ENCODE results near the gene NOS1AP.
"Not testable (repeated sequence)": the region's sequence is repeated elsewhere in the genome, so short reads cannot be mapped to it uniquely, and the experiment has no call there.

Gene NOS1AP

DNA sequence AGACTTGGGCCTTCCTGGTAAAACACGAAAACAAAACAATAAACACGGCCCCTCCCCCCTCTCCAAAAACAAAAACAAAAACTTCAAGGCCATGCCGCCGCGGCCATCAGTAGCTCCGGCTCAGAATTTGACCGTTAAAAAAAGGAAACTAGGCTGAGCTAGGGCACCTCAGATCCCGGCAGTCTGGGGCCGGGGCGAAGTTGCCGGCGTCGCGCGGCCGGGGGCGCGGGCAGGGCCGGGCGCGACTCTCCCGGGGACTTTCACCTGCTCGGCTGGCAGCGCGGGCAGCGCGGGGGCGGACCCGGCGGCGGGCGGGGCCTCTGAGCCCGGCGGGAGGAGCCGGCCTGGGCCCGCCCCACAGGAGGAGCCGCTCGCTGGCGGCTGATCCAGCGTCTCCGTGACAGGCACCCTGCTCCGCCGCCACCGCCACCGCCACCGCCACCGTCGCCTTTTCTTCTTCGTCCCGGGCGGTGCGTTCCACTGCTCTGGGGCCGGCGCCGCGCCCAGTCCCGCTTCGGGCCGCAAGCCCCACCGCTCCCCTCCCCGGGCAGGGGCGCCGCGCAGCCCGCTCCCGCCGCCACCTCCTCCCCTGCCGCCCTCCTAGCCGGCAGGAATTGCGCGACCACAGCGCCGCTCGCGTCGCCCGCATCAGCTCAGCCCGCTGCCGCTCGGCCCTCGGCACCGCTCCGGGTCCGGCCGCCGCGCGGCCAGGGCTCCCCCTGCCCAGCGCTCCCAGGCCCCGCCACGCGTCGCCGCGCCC lies at the start of gene NOS1AP:
Gene NOS1AP, plus strand, starts transcription at position 358 of the 760 bp plus-strand sequence. CDS start 487 bp downstream, outside the sequence.
- DNase-seq (ENCODE audit: low read depth in 2 of 2), result peak; percentile 69 to 72

GRCh38 chr1:162020150-162020549 lies 49.3 kb upstream of the NOS1AP start:
- no peak for DNase-seq (ENCODE audit: low read depth in 2 of 2)

GRCh38 chr1:162021124-162021523 lies 48.4 kb upstream of the NOS1AP start:
- no peak for DNase-seq (ENCODE audit: low read depth in 2 of 2)

DNA sequence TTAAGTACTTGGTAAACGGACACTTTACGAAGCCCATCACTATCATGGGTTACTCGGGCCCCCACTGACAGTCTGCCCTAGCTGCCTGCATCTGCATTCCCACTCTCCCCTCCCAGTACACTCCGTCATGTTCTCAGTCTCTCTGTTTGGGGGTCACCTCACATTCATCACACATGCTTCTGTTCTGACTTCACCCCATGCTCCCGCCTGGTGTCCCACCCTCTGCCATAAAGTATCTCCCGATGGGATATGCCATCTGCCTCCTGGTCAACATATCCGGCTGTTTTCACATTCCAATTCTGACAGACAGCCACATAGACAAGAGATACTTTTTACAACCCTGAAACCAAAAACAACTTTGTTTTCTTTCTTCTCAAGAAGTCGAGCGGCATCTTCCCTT lies 46.9 kb upstream of the NOS1AP start:
- DNase-seq (ENCODE audit: low read depth in 2 of 2), result no peak

DNA sequence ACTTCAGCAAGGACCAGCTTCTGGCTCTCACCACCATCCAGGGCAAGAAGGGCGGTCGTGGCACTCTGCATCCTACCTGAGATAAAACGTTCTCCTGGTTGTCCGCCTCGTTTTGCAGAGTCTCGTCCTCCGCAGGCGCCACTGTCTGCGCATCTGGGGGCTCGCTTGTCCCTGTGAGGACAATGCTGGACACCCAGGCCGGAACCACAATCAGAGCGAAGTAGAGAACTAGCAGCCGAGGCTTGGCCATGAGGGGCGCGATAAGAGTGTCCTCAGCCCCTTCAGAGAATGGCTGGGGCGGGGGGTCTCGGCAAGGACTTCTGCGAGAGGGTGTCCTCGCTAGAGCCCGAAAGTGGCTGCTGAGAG lies 46.3 kb upstream of the NOS1AP start:
- DNase-seq (ENCODE audit: low read depth in 2 of 2), result no peak

- DNase-seq (ENCODE audit: low read depth in 2 of 2), result peak; percentile 16 to 41
Observed at GRCh38 chr1:162023547-162024501, 45.7 kb upstream of the NOS1AP start, which contains the start of gene OLFML2B. Gene OLFML2B, minus strand, starts transcription at chr1:162023869. Its CDS starts 439 bp downstream, at chr1:162023430.

- DNase-seq (ENCODE audit: low read depth in 2 of 2), result no peak
Observed at GRCh38 chr1:162025541-162025940, 44.0 kb upstream of the NOS1AP start.

GRCh38 chr1:162026881-162027280 lies 42.6 kb upstream of the NOS1AP start:
- no peak for DNase-seq (ENCODE audit: low read depth in 2 of 2)

- DNase-seq (ENCODE audit: low read depth in 2 of 2), result no peak
Observed at GRCh38 chr1:162028726-162029125, 40.8 kb upstream of the NOS1AP start.

GRCh38 chr1:162029157-162029556 lies 40.3 kb upstream of the NOS1AP start:
- no peak for DNase-seq (ENCODE audit: low read depth in 2 of 2)

GRCh38 chr1:162030759-162031280 lies 38.7 kb upstream of the NOS1AP start:
- no peak for DNase-seq (ENCODE audit: low read depth in 2 of 2)

DNA sequence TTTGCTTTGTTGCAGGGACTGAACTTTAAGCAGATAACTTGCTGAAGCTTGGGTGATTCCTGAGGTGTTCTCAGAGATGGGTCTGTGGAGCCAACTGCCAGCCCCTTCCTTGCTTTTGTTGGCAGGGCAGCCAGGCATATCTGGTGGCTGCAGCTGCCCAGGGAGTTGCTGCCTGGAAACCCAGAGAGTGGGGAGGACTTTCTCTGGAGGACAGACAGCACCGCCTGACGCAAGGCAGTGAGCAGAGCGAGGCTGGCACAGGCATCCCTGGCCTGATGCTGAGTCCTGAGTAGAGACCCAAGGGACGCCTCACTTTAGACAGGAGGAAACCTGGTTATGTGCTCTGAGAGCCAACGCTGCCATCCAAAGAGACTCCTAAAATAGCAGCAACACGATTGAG lies 36.1 kb upstream of the NOS1AP start:
- no peak for DNase-seq (ENCODE audit: low read depth in 2 of 2)

DNA sequence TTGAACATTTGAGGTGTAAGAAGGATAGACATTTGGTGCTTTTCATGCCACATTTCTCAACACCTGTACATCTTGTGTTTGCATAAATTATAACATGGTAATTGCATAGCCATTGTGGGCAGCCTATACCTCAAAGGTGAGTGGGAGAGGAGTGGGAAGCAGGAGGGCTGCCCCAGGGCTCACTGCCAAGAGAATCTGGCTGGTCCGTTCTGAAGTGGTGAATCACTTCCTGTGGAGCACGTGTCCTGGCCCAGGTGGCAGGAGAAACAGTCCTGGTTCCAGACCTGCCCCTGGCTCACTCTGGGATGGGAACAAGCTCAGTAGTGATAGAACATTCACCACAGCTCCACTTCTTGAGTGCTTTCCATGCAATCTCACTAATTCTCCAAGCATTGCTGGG lies 34.2 kb upstream of the NOS1AP start:
- no peak for DNase-seq (ENCODE audit: low read depth in 2 of 2)

DNA sequence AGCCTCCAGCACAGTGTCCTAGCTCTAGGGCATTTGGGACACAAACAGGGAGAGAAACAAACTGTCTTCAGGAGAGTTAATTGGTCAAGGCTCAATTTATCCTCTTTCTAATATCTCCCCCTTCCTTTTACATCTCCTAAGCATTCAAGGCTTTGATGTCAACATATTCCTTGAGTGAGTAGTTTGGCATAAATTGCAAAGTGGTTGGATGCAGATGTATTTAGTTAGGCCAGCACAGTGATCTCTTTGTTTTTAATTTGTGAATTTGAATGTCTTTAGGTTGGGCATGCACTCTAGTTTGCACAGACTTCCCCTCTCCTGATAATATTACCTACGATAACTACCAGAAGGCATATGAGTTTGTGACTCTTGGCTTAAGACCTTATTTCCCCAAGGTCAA lies 33.3 kb upstream of the NOS1AP start:
- no peak for DNase-seq (ENCODE audit: low read depth in 2 of 2)

GRCh38 chr1:162038624-162039023 lies 30.9 kb upstream of the NOS1AP start:
- no peak for DNase-seq (ENCODE audit: low read depth in 2 of 2)

- DNase-seq (ENCODE audit: low read depth in 2 of 2), result no peak
Observed at GRCh38 chr1:162040001-162040400, 29.5 kb upstream of the NOS1AP start.

DNA sequence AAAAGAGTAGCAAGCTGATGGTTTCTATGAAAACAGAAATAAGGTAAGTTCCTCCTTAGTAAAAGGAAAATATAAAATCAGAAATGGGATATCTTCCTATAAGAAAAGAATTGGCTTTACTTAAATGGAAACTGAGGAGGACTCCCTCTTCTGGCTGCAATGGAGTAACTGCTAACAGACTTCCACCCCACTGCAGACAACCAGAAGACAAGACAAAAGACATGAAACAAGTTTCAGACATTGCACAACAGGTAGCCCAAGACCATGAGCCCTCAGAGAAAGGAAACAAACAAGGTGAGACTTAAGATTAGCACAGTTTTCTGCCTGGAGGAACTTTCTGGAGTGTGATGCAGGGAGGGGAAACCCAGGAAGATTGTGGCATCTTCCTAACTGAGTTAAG lies 28.8 kb upstream of the NOS1AP start:
- no peak for DNase-seq (ENCODE audit: low read depth in 2 of 2)

DNA sequence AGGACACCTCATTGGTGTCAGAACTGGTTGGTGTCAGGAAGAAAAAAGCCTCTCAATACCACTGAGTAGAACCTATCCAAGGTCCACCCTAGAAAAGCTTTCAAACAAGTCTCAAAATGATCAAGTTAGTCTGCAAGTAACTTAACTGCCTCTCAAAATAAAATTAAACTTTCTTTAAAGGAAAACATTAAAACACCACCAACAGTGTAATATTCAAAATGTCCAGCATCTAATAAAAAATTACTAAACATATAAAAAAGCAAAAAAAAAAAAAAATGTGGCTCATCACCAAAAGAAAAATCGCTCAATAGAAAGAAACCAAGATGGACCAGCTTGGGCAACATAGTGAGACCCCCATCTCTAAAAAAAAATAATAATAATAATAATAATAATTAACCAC lies 27.1 kb upstream of the NOS1AP start:
- no peak for DNase-seq (ENCODE audit: low read depth in 2 of 2)

- no peak for DNase-seq (ENCODE audit: low read depth in 2 of 2)
Observed at GRCh38 chr1:162046921-162047320, 22.6 kb upstream of the NOS1AP start.

DNA sequence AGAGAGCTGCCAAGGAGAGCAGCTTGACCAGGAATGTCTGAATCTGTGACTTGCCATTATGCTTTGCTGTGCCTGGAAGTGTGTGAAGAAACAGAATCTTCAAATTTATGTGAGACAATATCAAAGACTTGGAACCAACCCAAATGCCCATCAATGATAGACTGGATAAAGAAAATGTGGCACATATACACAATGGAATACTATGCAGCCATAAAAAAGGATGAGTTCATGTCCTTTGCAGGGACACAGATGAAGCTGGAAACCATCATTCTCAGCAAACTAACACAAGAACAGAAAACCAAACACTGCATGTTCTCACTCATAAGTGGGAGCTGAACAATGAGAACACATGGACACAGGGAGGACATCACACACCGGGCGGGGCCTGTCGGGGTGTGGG lies 15.5 kb upstream of the NOS1AP start:
- DNase-seq (ENCODE audit: low read depth in 2 of 2), result not testable (repeated sequence)

GRCh38 chr1:162055062-162055461 lies 14.4 kb upstream of the NOS1AP start:
- no peak for DNase-seq (ENCODE audit: low read depth in 2 of 2)

DNA sequence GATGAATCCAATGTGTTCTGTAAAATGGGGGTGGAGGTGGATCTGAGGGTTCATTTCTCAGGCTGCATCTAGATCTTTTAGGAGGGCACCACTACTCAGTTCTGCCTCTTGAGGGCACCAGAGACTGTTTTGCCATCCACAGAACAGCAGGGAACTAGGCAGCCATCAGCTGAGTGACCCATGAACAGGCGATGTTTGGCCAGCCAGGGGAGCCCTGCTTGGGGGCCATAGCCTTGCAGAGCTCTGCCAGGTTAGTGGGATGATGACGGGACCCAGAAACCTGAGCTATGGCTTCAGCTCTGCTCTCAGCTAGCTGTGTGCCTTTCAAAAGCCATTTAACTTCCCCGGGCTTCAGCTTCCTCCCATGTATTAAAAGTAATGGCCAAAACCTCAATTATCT lies 13.4 kb upstream of the NOS1AP start:
- DNase-seq (ENCODE audit: low read depth in 2 of 2), result peak in 1 of 2 donors; percentile 19
